B cell (primary cell): ENCODE results near the gene CEP164. TPM values are rescaled to one million over a fixed set of nuclear protein-coding genes. Genes with fewer than 3 reads are reported as not detected.

ENCODE experiments used
- ATAC-seq: fragments of 200-7000 bp; cut with Tn5 transposase; one replicate; pipeline ENCODE4 v1.10.0; 2021; ENCODE audit warnings: low read depth, mild to moderate bottlenecking, moderate number of reproducible peaks, moderate library complexity
- CTCF ChIA-PET: fragments of 350-600 bp; sonication (Branson Sonifier 250); formaldehyde crosslinking; loops from one replicate; lab custom pipeline; 2021; ENCODE audit warnings: antibody characterized with exemption, inconsistent platforms; lab: Charles Lee
- POLR2A ChIA-PET: fragments of 350-600 bp; sonication (Branson Sonifier 250); formaldehyde crosslinking; loops from one replicate; lab custom pipeline; 2021; ENCODE audit warnings: antibody characterized with exemption; lab: Charles Lee
- DNase-seq: peaks from one replicate; pipeline ENCODE4 v3.0.0; 2013
- H2AFZ ChIP-seq: 2 replicates; pipeline ENCODE4 v1.6.1; 2012; ENCODE audit warnings: mild to moderate bottlenecking, low read depth, low read length; ENCODE audit not compliant: insufficient read depth, poor library complexity, severe bottlenecking
- H3K27ac ChIP-seq, 2 donors: 1 replicate in 1 of 2; 2 replicates in 1 of 2; pipeline ENCODE4 v1.5.1; 2012 to 2013; ENCODE audit warnings: low read length in 2 of 2, mild to moderate bottlenecking in 2 of 2, moderate library complexity in 1 of 2
- H3K27me3 ChIP-seq, 4 experiments: fragments of 200-600 bp in 1 of 4; sonication (generic) in 1 of 4; replicated peaks in 1 of 4; 1 replicate in 2 of 4; 2 replicates in 2 of 4; pipeline versions ENCODE4 v1.6.1 to v1.7.0; 2013 to 2016; ENCODE audit warnings: low read length in 3 of 4, mild to moderate bottlenecking in 2 of 4, mixed read lengths in 1 of 4, moderate library complexity in 1 of 4; ENCODE audit not compliant: insufficient read depth in 4 of 4, control insufficient read depth in 3 of 4; ENCODE audit errors: control extremely low read depth in 1 of 4
- H3K36me3 ChIP-seq, 2 experiments: replicated peaks in 1 of 2; 1 replicate in 1 of 2; 2 replicates in 1 of 2; pipeline versions ENCODE4 v1.6.1 to v1.7.1; 2013; ENCODE audit warnings: low read length in 1 of 2; ENCODE audit not compliant: insufficient read depth in 2 of 2, control insufficient read depth in 1 of 2; ENCODE audit errors: control extremely low read depth in 1 of 2, extremely low read depth in 1 of 2
- H3K4me1 ChIP-seq, 2 donors: fragments of 200-600 bp in 1 of 2; sonication (generic) in 1 of 2; 1 replicate in 1 of 2; 2 replicates in 1 of 2; pipeline versions ENCODE4 v1.5.1 to v1.6.1; 2013 to 2017; ENCODE audit warnings: low read length in 2 of 2; ENCODE audit not compliant: control insufficient read depth in 2 of 2, insufficient read depth in 2 of 2
- H3K4me2 ChIP-seq: replicated peaks from 2 replicates; pipeline ENCODE3; 2012; ENCODE audit warnings: mild to moderate bottlenecking, low read depth, low read length; ENCODE audit not compliant: poor library complexity, severe bottlenecking
- H3K4me3 ChIP-seq, 5 experiments: fragments of 200-600 bp in 1 of 5; sonication (generic) in 1 of 5; 1 replicate in 3 of 5; 2 replicates in 2 of 5; pipeline versions ENCODE4 v1.5.1 to v1.7.0; 2011 to 2016; ENCODE audit warnings: low read length in 4 of 5, mild to moderate bottlenecking in 4 of 5, low read depth in 2 of 5, control low read depth in 1 of 5, moderate library complexity in 1 of 5; ENCODE audit not compliant: insufficient read depth in 1 of 5; ENCODE audit errors: control extremely low read depth in 1 of 5, extremely low read depth in 1 of 5
- H3K79me2 ChIP-seq: fragments of 200-600 bp; sonication (generic); one replicate; pipeline ENCODE4 v1.6.0; 2016; ENCODE audit warnings: low read length; ENCODE audit not compliant: control insufficient read depth, insufficient read depth
- H3K9ac ChIP-seq: fragments of 200-600 bp; sonication (generic); 2 replicates; pipeline ENCODE4 v1.6.1; 2017; ENCODE audit warnings: mild to moderate bottlenecking, low read length, moderate library complexity
- H3K9me3 ChIP-seq, 3 donors: one replicate each; pipeline versions ENCODE4 v1.6.1 to v1.7.1; 2013; ENCODE audit warnings: low read length in 2 of 3; ENCODE audit not compliant: control insufficient read depth in 2 of 3, insufficient read depth in 1 of 3; ENCODE audit errors: control extremely low read depth in 1 of 3
- H4K20me1 ChIP-seq: 2 replicates; pipeline ENCODE4 v1.6.0; 2012; ENCODE audit warnings: mild to moderate bottlenecking, low read length; ENCODE audit not compliant: insufficient read depth, control insufficient read depth, poor library complexity, severe bottlenecking
- H3K27ac Mint-ChIP-seq: one replicate; pipeline ENCODE4 v1.8.0; 2021; ENCODE audit warnings: mixed read lengths
- H3K27me3 Mint-ChIP-seq: one replicate; pipeline ENCODE4 v1.8.0; 2021; ENCODE audit warnings: mixed read lengths
- H3K4me1 Mint-ChIP-seq: one replicate; pipeline ENCODE4 v1.8.0; 2021; ENCODE audit warnings: mixed read lengths
- H3K4me3 Mint-ChIP-seq: one replicate; pipeline ENCODE4 v1.8.0; 2021; ENCODE audit warnings: mixed read lengths
- H3K9me3 Mint-ChIP-seq: one replicate; pipeline ENCODE4 v1.8.0; 2022; ENCODE audit warnings: mixed read lengths; ENCODE audit not compliant: insufficient read depth
- CTCF ChIP-seq: fragments of 200-600 bp; IDR thresholded peaks from one replicate; pipeline ENCODE4 v1.8.0; 2022; ENCODE audit warnings: antibody characterized with exemption, mild to moderate bottlenecking
- EZH2 ChIP-seq: IDR thresholded peaks from 2 replicates; pipeline ENCODE4 v1.6.1; 2012; ENCODE audit warnings: borderline replicate concordance, low read depth, mild to moderate bottlenecking, moderate library complexity, low read length; ENCODE audit not compliant: insufficient read depth, poor library complexity, severe bottlenecking
- WGBS: methylation state at CpG from one replicate; pipeline ENCODE4 v1.1.5; 2013; ENCODE audit warnings: missing lambda C conversion rate; ENCODE audit not compliant: insufficient coverage; 5-methylcytosine and 5-hydroxymethylcytosine counted together
- intact Hi-C: fragments of 100-400 bp; cut with micrococcal nuclease; formaldehyde crosslinking; loops from one replicate; pipeline ENCODE4 v1.10.0; 2022
- polyA plus RNA-seq: library from polyadenylated mRNA; depleted of rRNA; stranded (reverse); fragments of >200 nt; gene quantifications from 2 replicates; pipeline ENCODE4 v1.2.3, GENCODE V29; 2012
- total RNA-seq, 2 donors: library from RNA; stranded (reverse); fragments of 120-200 nt in 1 of 2; gene quantifications; 1 replicate in 1 of 2; 2 replicates in 1 of 2; pipeline versions ENCODE4 v1.2.3 to v1.2.4, GENCODE V29; 2013 to 2022

The CEP164 gene
- total and polyA plus RNA-seq, 2 donors (not counting 1 experiment from before 2014, with no cell fraction given): 31.5 to 54.8 TPM

GRCh38 chr11:117459123-117459978 lies 131.7 kb downstream of the CEP164 start:
- no peaks in the 10 kb centered on the region for H3K9me3 Mint-ChIP-seq
- no peak overlapping the region for H3K4me2 ChIP-seq
- H3K27me3 ChIP-seq: peaks cover 0 to 4% (median 0%) of the 10 kb centered on the region in 4 experiments
- intact Hi-C loops: no loop called here
- WGBS: 94% methylated on average over 13 of the region's 16 CpGs
- peaks cover 10% of the 10 kb centered on the region for H3K27me3 Mint-ChIP-seq
- no peak overlapping the region for H3K27ac ChIP-seq
- ATAC-seq (no peak), DNase-seq (no peak)
- no peaks in the 10 kb centered on the region for H3K9me3 ChIP-seq
- H3K4me3 ChIP-seq: no peak overlapping the region
- H3K4me3 Mint-ChIP-seq: no peak overlapping the region
- H3K27ac Mint-ChIP-seq: no peak overlapping the region
- ChIA-PET CTCF (no interaction called here), POLR2A (no interaction called here)
- H3K4me1 Mint-ChIP-seq: peaks cover 3% of the 10 kb centered on the region
- no peaks in the 10 kb centered on the region for H4K20me1 ChIP-seq
- no peaks in the 10 kb centered on the region for H3K79me2 ChIP-seq
- H3K36me3 ChIP-seq: no peaks in the 10 kb centered on the region
- TF ChIP-seq EZH2 (no peak), CTCF (no peak)
- no peak overlapping the region for H3K9ac ChIP-seq
- no peak overlapping the region for H2AFZ ChIP-seq
- no peaks in the 10 kb centered on the region for H3K4me1 ChIP-seq

- no peak overlapping the region for H3K27ac Mint-ChIP-seq
These were observed 132.3 kb downstream of the CEP164 start for GRCh38 chr11:117459979-117460300.

More at GRCh38 chr11:117459979-117460300, 132.3 kb downstream of the CEP164 start:
- ATAC-seq (no peak), DNase-seq (no peak)
- no peak for TF ChIP-seq CTCF
- no peak for TF ChIP-seq EZH2
- ChIA-PET CTCF (no interaction called here), POLR2A (no interaction called here)
- H3K9me3 ChIP-seq: no peaks in the 10 kb centered on the region
- H3K4me3 ChIP-seq: no peak overlapping the region
- intact Hi-C loops: no loop called here
- no peak overlapping the region for H2AFZ ChIP-seq
- H3K27ac ChIP-seq: no peak overlapping the region
- Mint-ChIP-seq H3K4me1 (peaks cover 3% of the 10 kb centered on the region), H3K27me3 (peaks cover 11% of the 10 kb centered on the region), H3K4me3 (no peak overlapping the region), H3K9me3 (no peaks in the 10 kb centered on the region)
- H4K20me1 ChIP-seq: no peaks in the 10 kb centered on the region
- H3K4me1 ChIP-seq: no peaks in the 10 kb centered on the region
- H3K27me3 ChIP-seq: peaks cover 0 to 4% (median 0%) of the 10 kb centered on the region in 4 experiments
- WGBS: 61% methylated on average over 2 of the region's 5 CpGs
- no peaks in the 10 kb centered on the region for H3K36me3 ChIP-seq
- no peak overlapping the region for H3K4me2 ChIP-seq
- H3K9ac ChIP-seq: no peak overlapping the region
- H3K79me2 ChIP-seq: no peaks in the 10 kb centered on the region
